NCI-H146 treated with DMSO at 0.1 percent for 48 hours (cell line): ENCODE data around the gene INTS1.
"Not testable (repeated sequence)": the region's sequence is repeated elsewhere in the genome, so short reads cannot be mapped to it uniquely, and the experiment has no call there.

Experiments
- DNase-seq: peaks from one replicate; lab custom pipeline; 2025; ENCODE audit not compliant: unreplicated experiment; lab: John Stamatoyannopoulos, UW

Gene INTS1

GRCh38 chr7:1449501-1449900, 54.7 kb downstream of the INTS1 start:
- no peak for DNase-seq

GRCh38 chr7:1448958-1449357, 55.2 kb downstream of the INTS1 start:
- no peak for DNase-seq

- no peak for DNase-seq
These were observed 56.5 kb downstream of the INTS1 start for GRCh38 chr7:1447551-1448244.

GRCh38 chr7:1447112-1447511, 57.1 kb downstream of the INTS1 start:
- DNase-seq, result no peak

- no peak for DNase-seq
These were observed 57.6 kb downstream of the INTS1 start for GRCh38 chr7:1446620-1447032.

GRCh38 chr7:1446026-1446425, 58.2 kb downstream of the INTS1 start:
- DNase-seq, result not testable (repeated sequence)

- no peak for DNase-seq
These were observed 58.8 kb downstream of the INTS1 start for GRCh38 chr7:1445341-1445740.

- no peak for DNase-seq
These were observed 59.3 kb downstream of the INTS1 start for GRCh38 chr7:1444925-1445322.

- no peak for DNase-seq
These were observed 59.8 kb downstream of the INTS1 start for GRCh38 chr7:1444214-1444924.

GRCh38 chr7:1443587-1444200, 60.5 kb downstream of the INTS1 start:
- not testable (repeated sequence) for DNase-seq

GRCh38 chr7:1442355-1443124, 61.6 kb downstream of the INTS1 start:
- no peak for DNase-seq

GRCh38 chr7:1441615-1442354, 62.4 kb downstream of the INTS1 start:
- DNase-seq, result no peak

GRCh38 chr7:1440620-1441019, 63.6 kb downstream of the INTS1 start:
- no peak for DNase-seq

GRCh38 chr7:1439373-1440363, 64.5 kb downstream of the INTS1 start:
- no peak for DNase-seq

GRCh38 chr7:1438821-1439220, 65.4 kb downstream of the INTS1 start:
- no peak for DNase-seq

GRCh38 chr7:1438208-1438607, 66.0 kb downstream of the INTS1 start:
- no peak for DNase-seq

GRCh38 chr7:1437155-1437880, 66.9 kb downstream of the INTS1 start:
- no peak for DNase-seq

GRCh38 chr7:1436608-1437007, 67.6 kb downstream of the INTS1 start:
- DNase-seq, result no peak
